Gastrocnemius medialis (tissue), 4 donors: ENCODE measurements around the gene GANC. TPM values are rescaled to one million over a fixed set of nuclear protein-coding genes. Genes with fewer than 3 reads are reported as not detected.

Source experiments
- ATAC-seq, 2 donors: fragments of 150-250 bp; one replicate each; pipeline ENCODE4 v1.9.1; 2016
- DNase-seq, 2 donors: peaks; one replicate each; pipeline ENCODE4 v3.0.0-alpha.2; 2019
- H3K27ac ChIP-seq, 4 donors: fragments of 200-600 bp; sonication (generic); 1 replicate in 1 of 4; 2 replicates in 3 of 4; pipeline ENCODE4 v1.5.1; 2016 to 2018; ENCODE audit warnings: mild to moderate bottlenecking in 2 of 4, moderate library complexity in 1 of 4
- H3K27me3 ChIP-seq, 3 donors: fragments of 200-600 bp; sonication (generic) in 2 of 3; 1 replicate in 1 of 3; 2 replicates in 2 of 3; pipeline versions ENCODE4 v1.5.1 to v1.6.0; 2016 to 2019; ENCODE audit warnings: mild to moderate bottlenecking in 1 of 3, moderate library complexity in 1 of 3
- H3K36me3 ChIP-seq, 2 donors: fragments of 200-600 bp; sonication (generic) in 1 of 2; one replicate each; pipeline ENCODE4 v1.5.1; 2017 to 2018
- H3K4me1 ChIP-seq, 2 donors: fragments of 200-600 bp; sonication (generic) in 1 of 2; one replicate each; pipeline ENCODE4 v1.5.1; 2016 to 2017; ENCODE audit warnings: mild to moderate bottlenecking in 2 of 2
- H3K4me3 ChIP-seq, 4 donors: fragments of 200-600 bp; sonication (generic) in 3 of 4; 1 replicate in 1 of 4; 2 replicates in 3 of 4; pipeline ENCODE4 v1.5.1; 2016 to 2019; ENCODE audit warnings: mild to moderate bottlenecking in 2 of 4
- H3K9me3 ChIP-seq, 3 donors: fragments of 200-600 bp; sonication (generic) in 2 of 3; 1 replicate in 1 of 3; 2 replicates in 2 of 3; pipeline ENCODE4 v1.5.1; 2016 to 2019
- CTCF ChIP-seq, 5 experiments: fragments of 450-650 bp in 3 of 5; fragments of 200-600 bp in 2 of 5; sonication (generic) in 2 of 5; IDR thresholded peaks in 4 of 5; conservative IDR thresholded peaks in 1 of 5; 1 replicate in 4 of 5; 2 replicates in 1 of 5; pipeline ENCODE4 v1.5.1; 2016 to 2019; ENCODE audit warnings: antibody characterized with exemption in 5 of 5, mild to moderate bottlenecking in 3 of 5, moderate library complexity in 3 of 5
- POLR2A ChIP-seq, 2 donors: fragments of 450-650 bp; IDR thresholded peaks; one replicate each; pipeline ENCODE4 v1.6.1; 2017; ENCODE audit warnings: antibody characterized with exemption in 2 of 2, mild to moderate bottlenecking in 2 of 2, moderate library complexity in 2 of 2
- in situ Hi-C, 4 donors: fragments of 200-750 bp; cut with MboI; loops; one replicate each; pipeline versions ENCODE4 v1.15.0 to v1.8.0; 2017; ENCODE audit warnings: low sequenced_read_pairs in 4 of 4
- intact Hi-C: fragments of 100-400 bp; cut with DNase I; formaldehyde crosslinking; loops from one replicate; pipeline ENCODE4 v1.15.1; 2023; ENCODE audit warnings: low total_unique reads
- total RNA-seq, 4 donors: library from RNA; depleted of rRNA; stranded (reverse); fragments of >200 nt; gene quantifications; one replicate each; pipeline versions ENCODE4 v1.1.0 to v1.2.3, GENCODE V29; 2016

The GANC gene
- total RNA-seq, 4 donors from 2014 or later: 5.9 to 26.3 (median 11.9) TPM

- no peak for TF ChIP-seq POLR2A (IDR thresholded peaks at IDR 0.05)
- no peak for TF ChIP-seq CTCF (IDR thresholded peaks at IDR 0.05 in 4 of 5, conservative IDR thresholded peaks at IDR 0.05 in 1 of 5)
- peaks cover 0 to 85% of the 10 kb centered on the region in 2 donors for H3K36me3 ChIP-seq
- no peak for ATAC-seq
These were observed 130.4 kb downstream of the GANC start for GRCh38 chr15:42403389-42403788.

GRCh38 chr15:42404461-42405235, 131.6 kb downstream of the GANC start:
- DNase-seq (peak; percentile 19 to 49), ATAC-seq (peak; percentile 60 to 76)
- no peak overlapping the region for H3K4me3 ChIP-seq
- in situ Hi-C loops (no loop called here), intact Hi-C loops (no loop called here)
- TF ChIP-seq CTCF (IDR thresholded peaks at IDR 0.05 in 4 of 5, conservative IDR thresholded peaks at IDR 0.05 in 1 of 5) (no peak), POLR2A (IDR thresholded peaks at IDR 0.05) (no peak)
- H3K9me3 ChIP-seq: no peaks in the 10 kb centered on the region
- H3K36me3 ChIP-seq: peaks cover 0 to 83% of the 10 kb centered on the region in 2 donors
- H3K4me1 ChIP-seq: peaks cover 9% of the 10 kb centered on the region in 2 donors
- peak overlapping the region; percentile 75 to 84 (median 80) for H3K27ac ChIP-seq
- no peaks in the 10 kb centered on the region for H3K27me3 ChIP-seq

More at GRCh38 chr15:42403389-42403788, 130.4 kb downstream of the GANC start:
- DNase-seq: no peak
- Histone ChIP-seq H3K9me3 (no peaks in the 10 kb centered on the region), H3K4me3 (no peak overlapping the region), H3K4me1 (peaks cover 9% of the 10 kb centered on the region in 2 donors), H3K27me3 (no peaks in the 10 kb centered on the region), H3K27ac (peak overlapping the region; percentile 75 to 84 (median 80))
- intact Hi-C loops: no loop called here
- in situ Hi-C loops: no loop called here

GRCh38 chr15:42405863-42406482, 133.0 kb downstream of the GANC start:
- no peak for ATAC-seq
- intact Hi-C loops: no loop called here
- peak overlapping the region; percentile 75 to 84 (median 80) for H3K27ac ChIP-seq
- DNase-seq: no peak
- H3K27me3 ChIP-seq: no peaks in the 10 kb centered on the region
- no peaks in the 10 kb centered on the region for H3K9me3 ChIP-seq
- in situ Hi-C loops: no loop called here
- peaks cover 0 to 83% of the 10 kb centered on the region in 2 donors for H3K36me3 ChIP-seq
- no peak overlapping the region for H3K4me3 ChIP-seq
- TF ChIP-seq CTCF (IDR thresholded peaks at IDR 0.05 in 4 of 5, conservative IDR thresholded peaks at IDR 0.05 in 1 of 5) (no peak), POLR2A (IDR thresholded peaks at IDR 0.05) (no peak)
- peaks cover 9% of the 10 kb centered on the region in 2 donors for H3K4me1 ChIP-seq

Other genes starting within 250 kb of the GANC start
- gene PLA2G4D, start 178.6 kb upstream of the GANC start, total RNA-seq: under 1 TPM in 1 of 4 donors, not detected in 3; 0.10 TPM
- gene PLA2G4F, start 116.6 kb upstream of the GANC start, total RNA-seq: 1 to 10 TPM; 1.0 to 8.4 (median 4.9) TPM
- 10 to 100 TPM; 28.8 to 41.8 (median 35.2) TPM for gene VPS39, start 64.9 kb upstream of the GANC start, total RNA-seq
- 10 to 100 TPM; 29.4 to 67.6 (median 37.4) TPM for gene TMEM87A, start 232 bp downstream of the GANC start, total RNA-seq
- 100 to 1,000 TPM in 3 of 4 donors, 10 to 100 TPM in 1; 96.8 to 263 (median 163) TPM for gene CAPN3, start 86.3 kb downstream of the GANC start, total RNA-seq
- gene ZNF106, start 217.9 kb downstream of the GANC start, total RNA-seq: 100 to 1,000 TPM; 340 to 487 (median 414) TPM
- gene SNAP23, start 222.4 kb downstream of the GANC start, total RNA-seq: 10 to 100 TPM; 26.7 to 74.3 (median 40.2) TPM